ENCODE measurements around the gene KRTAP10-8. TPM values are rescaled to one million over a fixed set of nuclear protein-coding genes. Genes with fewer than 3 reads are reported as not detected.

KRTAP10-8 gene
- not detected in 5 replicates for total RNA-seq (2022; extraction: Qiagen RNA extraction)

DNA sequence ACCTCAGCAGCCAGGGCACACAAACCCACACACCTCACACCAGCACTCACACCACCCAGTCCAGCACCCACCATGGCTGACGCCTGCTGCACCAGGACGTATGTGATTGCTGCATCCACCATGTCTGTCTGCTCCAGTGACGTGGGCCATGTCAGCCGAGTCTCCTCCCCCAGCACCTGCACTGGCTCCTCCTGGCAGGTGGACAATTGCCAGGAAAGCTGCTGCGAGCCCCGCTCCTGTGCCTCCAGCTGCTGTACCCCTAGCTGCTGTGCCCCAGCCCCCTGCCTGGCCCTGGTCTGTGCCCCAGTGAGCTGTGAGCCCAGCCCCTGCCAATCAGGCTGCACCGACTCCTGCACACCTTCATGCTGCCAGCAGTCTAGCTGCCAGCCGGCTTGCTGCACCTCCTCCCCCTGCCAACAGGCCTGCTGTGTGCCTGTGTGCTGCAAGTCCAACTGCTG lies at the start of gene KRTAP10-8:
TSS of gene KRTAP10-8 (plus strand) at position 51 of the 458 bp plus-strand sequence. CDS start at position 73, 22 bp downstream.

DNA sequence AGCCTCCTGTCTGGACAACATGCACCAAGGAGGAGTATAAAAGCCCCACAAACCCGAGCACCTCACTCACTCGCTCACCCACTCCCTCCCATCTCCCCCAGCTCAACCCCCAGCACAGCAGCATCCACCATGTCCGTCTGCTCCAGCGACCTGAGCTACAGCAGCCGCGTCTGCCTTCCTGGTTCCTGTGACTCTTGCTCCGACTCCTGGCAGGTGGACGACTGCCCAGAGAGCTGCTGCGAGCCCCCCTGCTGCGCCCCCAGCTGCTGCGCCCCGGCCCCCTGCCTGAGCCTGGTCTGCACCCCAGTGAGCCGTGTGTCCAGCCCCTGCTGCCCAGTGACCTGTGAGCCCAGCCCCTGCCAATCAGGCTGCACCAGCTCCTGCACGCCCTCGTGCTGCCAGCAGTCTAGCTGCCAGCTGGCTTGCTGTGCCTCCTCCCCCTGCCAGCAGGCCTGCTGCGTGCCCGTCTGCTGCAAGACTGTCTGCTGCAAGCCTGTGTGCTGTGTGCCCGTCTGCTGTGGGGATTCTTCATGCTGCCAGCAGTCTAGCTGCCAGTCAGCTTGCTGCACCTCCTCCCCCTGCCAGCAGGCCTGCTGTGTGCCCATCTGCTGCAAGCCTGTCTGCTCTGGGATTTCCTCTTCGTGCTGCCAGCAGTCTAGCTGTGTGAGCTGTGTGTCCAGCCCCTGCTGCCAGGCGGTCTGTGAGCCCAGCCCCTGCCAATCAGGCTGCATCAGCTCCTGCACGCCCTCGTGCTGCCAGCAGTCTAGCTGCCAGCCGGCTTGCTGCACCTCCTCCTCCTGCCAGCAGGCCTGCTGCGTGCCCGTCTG lies 38.0 kb upstream of the KRTAP10-8 start, which contains the start of gene KRTAP10-4:
TSS of gene KRTAP10-4 (plus strand) at position 100 of the 827 bp plus-strand sequence. CDS start at position 130, 30 bp downstream.

GRCh38 chr21:44580231-44580821 lies 31.6 kb upstream of the KRTAP10-8 start, which contains the start of gene KRTAP10-5:
Gene KRTAP10-5 (minus strand): TSS chr21:44580604. CDS start chr21:44580578, 26 bp downstream.

GRCh38 chr21:44592446-44593311 lies 19.2 kb upstream of the KRTAP10-8 start, which contains the start of gene KRTAP10-6:
Gene KRTAP10-6 (minus strand): TSS chr21:44592505. CDS start chr21:44592484, 21 bp downstream.

DNA sequence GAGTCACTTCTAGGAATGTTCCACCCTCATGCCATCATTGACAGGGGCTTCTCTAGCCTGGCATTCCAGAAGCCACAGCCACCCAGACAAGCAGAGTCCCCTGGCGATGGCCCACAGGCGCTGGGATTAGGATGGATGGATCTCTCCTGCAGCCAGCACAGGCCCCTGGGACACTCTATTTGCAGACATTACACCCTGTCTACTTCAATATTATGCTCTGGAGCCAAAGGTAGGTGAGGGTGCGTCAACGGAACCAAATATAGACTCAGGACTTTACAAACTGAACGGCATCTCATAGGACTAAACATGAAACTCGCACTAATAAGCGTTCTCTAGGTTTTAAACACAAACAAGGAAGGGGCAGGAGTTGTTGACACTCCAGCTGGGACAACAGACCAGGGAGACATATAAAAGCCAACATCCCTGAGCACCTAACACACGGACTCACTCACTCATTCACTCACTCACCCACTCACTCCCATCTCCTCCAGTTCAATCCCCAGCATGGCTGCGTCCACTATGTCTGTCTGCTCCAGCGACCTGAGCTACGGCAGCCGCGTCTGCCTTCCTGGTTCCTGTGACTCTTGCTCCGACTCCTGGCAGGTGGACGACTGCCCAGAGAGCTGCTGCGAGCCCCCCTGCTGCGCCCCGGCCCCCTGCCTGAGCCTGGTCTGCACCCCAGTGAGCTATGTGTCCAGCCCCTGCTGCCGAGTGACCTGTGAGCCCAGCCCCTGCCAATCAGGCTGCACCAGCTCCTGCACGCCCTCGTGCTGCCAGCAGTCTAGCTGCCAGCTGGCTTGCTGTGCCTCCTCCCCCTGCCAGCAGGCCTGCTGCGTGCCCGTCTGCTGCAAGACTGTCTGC lies 11.5 kb upstream of the KRTAP10-8 start, which contains the start of gene KRTAP10-7:
TSS of gene KRTAP10-7 (plus strand) at position 480 of the 861 bp plus-strand sequence. CDS start at position 505, 25 bp downstream.

DNA sequence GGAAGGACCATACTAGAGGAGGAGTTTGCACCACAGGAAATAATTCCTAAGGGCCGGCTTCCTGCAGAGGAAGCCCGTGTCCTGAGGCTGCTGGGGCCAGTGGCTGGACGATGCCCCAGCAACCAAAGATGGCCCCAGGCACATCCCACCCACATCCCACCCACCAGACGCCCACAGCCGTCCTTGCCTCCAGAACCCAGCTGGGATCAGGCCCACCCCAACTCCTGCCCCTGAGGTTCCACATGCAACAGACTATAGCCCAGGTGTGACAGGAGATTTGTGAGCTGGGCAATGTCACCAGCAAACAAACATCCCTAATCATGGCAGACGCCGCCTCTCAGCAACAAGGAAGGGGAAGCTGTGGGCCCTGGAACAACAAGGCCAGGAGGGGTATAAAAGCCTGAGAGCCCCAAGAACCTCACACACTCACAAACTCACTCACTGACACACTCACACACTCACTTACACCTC lies 14.8 kb downstream of the KRTAP10-8 start, which contains the start of gene KRTAP10-9:
TSS of gene KRTAP10-9 (plus strand) at position 421 of the 471 bp plus-strand sequence. CDS start 79 bp downstream, outside the sequence.

DNA sequence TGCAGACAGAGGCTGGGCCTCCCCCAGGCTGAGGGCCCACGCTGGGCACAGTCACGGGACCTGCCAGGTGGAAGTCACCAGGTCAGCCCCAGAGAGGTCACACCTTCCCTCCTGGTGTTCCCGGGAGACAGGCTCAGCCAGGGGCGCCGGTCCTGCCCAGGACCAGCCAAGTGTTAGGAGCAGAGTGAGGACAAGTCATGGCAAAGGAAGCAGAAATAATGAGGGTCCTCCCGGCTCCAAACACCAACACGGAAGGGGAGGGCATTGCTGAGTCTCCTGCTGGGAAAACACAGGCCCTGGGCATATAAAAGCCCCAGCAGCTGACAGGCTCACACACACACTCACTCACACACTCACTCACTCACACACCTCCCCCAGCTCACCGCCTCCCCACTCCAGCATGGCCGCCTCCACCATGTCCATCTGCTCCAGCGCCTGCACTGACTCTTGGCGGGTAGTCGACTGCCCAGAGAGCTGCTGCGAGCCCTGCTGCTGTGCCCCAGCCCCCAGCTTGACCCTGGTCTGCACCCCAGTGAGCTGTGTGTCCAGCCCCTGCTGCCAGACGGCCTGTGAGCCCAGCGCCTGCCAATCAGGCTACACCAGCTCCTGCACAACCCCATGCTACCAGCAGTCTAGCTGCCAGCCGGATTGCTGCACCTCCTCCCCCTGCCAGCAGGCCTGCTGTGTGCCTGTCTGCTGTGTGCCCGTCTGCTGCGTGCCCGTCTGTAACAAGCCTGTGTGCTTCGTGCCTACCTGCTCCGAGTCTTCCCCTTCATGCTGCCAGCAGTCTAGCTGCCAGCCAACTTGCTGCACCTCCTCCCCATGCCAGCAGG lies 25.4 kb downstream of the KRTAP10-8 start, which contains the start of gene KRTAP10-10:
TSS of gene KRTAP10-10 (plus strand) at position 339 of the 833 bp plus-strand sequence. CDS start at position 401, 62 bp downstream.

GRCh38 chr21:44646366-44647221 lies 34.7 kb downstream of the KRTAP10-8 start, which contains the start of gene KRTAP10-11:
Gene KRTAP10-11 (plus strand): TSS chr21:44646414. CDS start chr21:44646459, 45 bp downstream.

GRCh38 chr21:44654576-44655175 lies 42.8 kb downstream of the KRTAP10-8 start, which contains the start of gene KRTAP12-4:
Gene KRTAP12-4 (minus strand): TSS chr21:44654659. CDS start chr21:44654614, 45 bp downstream.

GRCh38 chr21:44657635-44658540 lies 46.0 kb downstream of the KRTAP10-8 start, which contains the start of gene KRTAP12-3:
Gene KRTAP12-3 (plus strand): TSS chr21:44657932. CDS start chr21:44657980, 48 bp downstream.

Other genes with a start within 250 kb of the KRTAP10-8 start
- 1.3 to 2.3 TPM (median 2.1 TPM) in 5 replicates for gene LRRC3, start 156.6 kb upstream of the KRTAP10-8 start, total RNA-seq (2022; extraction: Qiagen RNA extraction)
- gene KRTAP10-1, start 71.9 kb upstream of the KRTAP10-8 start, total RNA-seq (2022; extraction: Qiagen RNA extraction): not detected in 5 replicates
- not detected in 5 replicates for gene KRTAP10-2, start 60.6 kb upstream of the KRTAP10-8 start, total RNA-seq (2022; extraction: Qiagen RNA extraction)
- not detected in 5 replicates for gene KRTAP10-3, start 53.3 kb upstream of the KRTAP10-8 start, total RNA-seq (2022; extraction: Qiagen RNA extraction)
- not detected in 5 replicates for gene KRTAP10-4, start 38.4 kb upstream of the KRTAP10-8 start, total RNA-seq (2022; extraction: Qiagen RNA extraction)
- not detected in 5 replicates for gene KRTAP10-5, start 31.5 kb upstream of the KRTAP10-8 start, total RNA-seq (2022; extraction: Qiagen RNA extraction)
- gene KRTAP10-6, start 19.6 kb upstream of the KRTAP10-8 start, total RNA-seq (2022; extraction: Qiagen RNA extraction): not detected in 5 replicates
- gene KRTAP10-7, start 11.5 kb upstream of the KRTAP10-8 start, total RNA-seq (2022; extraction: Qiagen RNA extraction): not detected in 5 replicates
- gene KRTAP10-9, start 15.0 kb downstream of the KRTAP10-8 start, total RNA-seq (2022; extraction: Qiagen RNA extraction): not detected in 5 replicates
- gene KRTAP10-10, start 25.3 kb downstream of the KRTAP10-8 start, total RNA-seq (2022; extraction: Qiagen RNA extraction): not detected in 5 replicates
- not detected in 5 replicates for gene KRTAP10-11, start 34.3 kb downstream of the KRTAP10-8 start, total RNA-seq (2022; extraction: Qiagen RNA extraction)
- not detected in 5 replicates for gene KRTAP12-4, start 42.6 kb downstream of the KRTAP10-8 start, total RNA-seq (2022; extraction: Qiagen RNA extraction)
- gene KRTAP12-3, start 45.9 kb downstream of the KRTAP10-8 start, total RNA-seq (2022; extraction: Qiagen RNA extraction): not detected in 5 replicates
- gene KRTAP12-2, start 54.8 kb downstream of the KRTAP10-8 start, total RNA-seq (2022; extraction: Qiagen RNA extraction): not detected in 5 replicates
- not detected in 5 replicates for gene KRTAP12-1, start 70.1 kb downstream of the KRTAP10-8 start, total RNA-seq (2022; extraction: Qiagen RNA extraction)
- not detected in 5 replicates for gene KRTAP10-12, start 85.1 kb downstream of the KRTAP10-8 start, total RNA-seq (2022; extraction: Qiagen RNA extraction)
- gene TSPEAR, start 99.5 kb downstream of the KRTAP10-8 start, total RNA-seq (2022; extraction: Qiagen RNA extraction): not detected in 5 replicates
- 28.2 to 37.2 TPM (median 34.3 TPM) in 5 replicates for gene UBE2G2, start 189.7 kb downstream of the KRTAP10-8 start, total RNA-seq (2022; extraction: Qiagen RNA extraction)
- 58.3 to 69.9 TPM (median 66.1 TPM) in 5 replicates for gene SUMO3, start 206.0 kb downstream of the KRTAP10-8 start, total RNA-seq (2022; extraction: Qiagen RNA extraction)